Fibroblast of pulmonary artery (primary cell): ENCODE measurements around the gene ACYP1.

Source experiments
- DNase-seq: peaks from one replicate; pipeline ENCODE4 v3.0.0-alpha.2; 2010; ENCODE audit warnings: low read depth
- H3K4me3 ChIP-seq: replicated peaks from 2 replicates; pipeline ENCODE4 v1.5.1; 2011; ENCODE audit warnings: low read depth, mild to moderate bottlenecking, control low read depth, low read length, moderate library complexity
- TF ChIP-seq, protein P1 (sequence below): IDR thresholded peaks from 2 replicates; pipeline ENCODE4 v1.5.1; 2011; ENCODE audit warnings: mild to moderate bottlenecking, control low read depth, low read length, inconsistent platforms; ENCODE audit errors: missing control alignments

ACYP1 gene

GRCh38 chr14:75063491-75064204, at the start of gene ACYP1:
Gene ACYP1 (minus strand): TSS chr14:75064024. CDS start chr14:75063553, 471 bp downstream.
- TF ChIP-seq, protein P1, sequence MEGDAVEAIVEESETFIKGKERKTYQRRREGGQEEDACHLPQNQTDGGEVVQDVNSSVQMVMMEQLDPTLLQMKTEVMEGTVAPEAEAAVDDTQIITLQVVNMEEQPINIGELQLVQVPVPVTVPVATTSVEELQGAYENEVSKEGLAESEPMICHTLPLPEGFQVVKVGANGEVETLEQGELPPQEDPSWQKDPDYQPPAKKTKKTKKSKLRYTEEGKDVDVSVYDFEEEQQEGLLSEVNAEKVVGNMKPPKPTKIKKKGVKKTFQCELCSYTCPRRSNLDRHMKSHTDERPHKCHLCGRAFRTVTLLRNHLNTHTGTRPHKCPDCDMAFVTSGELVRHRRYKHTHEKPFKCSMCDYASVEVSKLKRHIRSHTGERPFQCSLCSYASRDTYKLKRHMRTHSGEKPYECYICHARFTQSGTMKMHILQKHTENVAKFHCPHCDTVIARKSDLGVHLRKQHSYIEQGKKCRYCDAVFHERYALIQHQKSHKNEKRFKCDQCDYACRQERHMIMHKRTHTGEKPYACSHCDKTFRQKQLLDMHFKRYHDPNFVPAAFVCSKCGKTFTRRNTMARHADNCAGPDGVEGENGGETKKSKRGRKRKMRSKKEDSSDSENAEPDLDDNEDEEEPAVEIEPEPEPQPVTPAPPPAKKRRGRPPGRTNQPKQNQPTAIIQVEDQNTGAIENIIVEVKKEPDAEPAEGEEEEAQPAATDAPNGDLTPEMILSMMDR: no peak

GRCh38 chr14:75109877-75110276, 46.1 kb upstream of the ACYP1 start:
- DNase-seq: no peak
- TF ChIP-seq, protein P1: no peak

More at GRCh38 chr14:75063491-75064204, at the start of gene ACYP1:
- peak; percentile 89 for DNase-seq
- H3K4me3 ChIP-seq: peak within 1 kb of the TSS; percentile 95

DNA sequence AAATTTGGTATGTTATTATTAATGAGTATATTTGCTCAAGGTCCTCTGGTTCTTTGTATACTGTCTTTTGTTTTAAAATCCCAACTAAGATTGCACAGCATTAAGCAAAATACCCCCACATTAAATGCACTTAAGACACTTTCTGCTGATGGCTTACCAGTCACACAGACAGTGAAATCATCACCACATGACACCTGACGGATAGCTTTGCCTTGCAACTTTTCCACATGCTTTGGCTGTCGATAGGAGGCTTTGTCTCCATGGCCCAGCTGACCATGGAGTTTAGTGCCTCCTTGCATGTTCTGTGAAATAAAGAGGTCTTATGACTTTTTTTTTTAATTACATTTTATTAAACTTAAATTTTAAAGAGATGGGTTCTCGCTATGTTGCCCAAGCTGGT, 43.4 kb upstream of the ACYP1 start:
- DNase-seq: no peak
- TF ChIP-seq, protein P1: no peak
- H3K4me3 ChIP-seq: no peak overlapping the region

More at GRCh38 chr14:75109877-75110276, 46.1 kb upstream of the ACYP1 start:
- no peak overlapping the region for H3K4me3 ChIP-seq

GRCh38 chr14:75101491-75101890, 37.7 kb upstream of the ACYP1 start:
- TF ChIP-seq, protein P1: no peak
- no peak overlapping the region for H3K4me3 ChIP-seq
- DNase-seq: no peak

DNA sequence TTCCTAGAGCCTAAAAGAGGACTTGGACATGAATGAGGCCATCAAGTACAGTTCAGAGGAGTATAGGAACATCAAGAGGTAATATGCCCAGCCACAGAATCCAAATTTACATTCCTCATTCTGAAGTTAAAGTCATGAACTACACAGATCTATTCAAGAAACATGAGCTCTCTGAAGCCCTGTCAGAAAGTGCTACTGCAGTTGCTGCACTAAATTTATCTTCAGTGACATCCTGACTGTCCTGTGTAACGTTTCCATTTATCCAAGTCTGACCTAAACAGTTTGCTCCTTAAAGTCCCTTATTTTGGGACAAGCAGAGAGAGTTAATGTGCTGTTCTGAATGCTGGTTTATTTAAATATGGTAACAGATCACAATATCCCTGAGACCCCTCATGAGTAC, 34.9 kb upstream of the ACYP1 start:
- TF ChIP-seq, protein P1: no peak
- H3K4me3 ChIP-seq: no peak overlapping the region
- no peak for DNase-seq

DNA sequence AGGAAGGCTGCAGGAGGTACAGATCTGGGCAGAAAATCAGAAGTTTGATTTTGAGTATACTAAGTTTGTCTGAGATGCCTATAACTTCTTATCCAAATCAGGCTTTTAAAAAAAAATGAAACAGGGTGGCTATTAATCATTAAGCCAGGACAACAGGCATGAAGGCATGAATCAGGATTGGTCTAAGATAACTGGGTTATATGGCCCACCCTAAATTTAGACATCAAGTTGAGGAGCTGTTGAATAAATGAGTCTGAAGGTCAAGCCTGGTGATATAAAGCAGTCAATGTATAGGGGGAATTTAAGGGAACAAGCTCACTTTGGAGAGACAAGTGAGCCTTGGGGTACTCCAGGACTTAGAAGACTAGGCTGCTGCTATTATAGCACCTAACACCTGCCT, 34.4 kb upstream of the ACYP1 start:
- DNase-seq: no peak
- TF ChIP-seq, protein P1: no peak
- H3K4me3 ChIP-seq: no peak overlapping the region

DNA sequence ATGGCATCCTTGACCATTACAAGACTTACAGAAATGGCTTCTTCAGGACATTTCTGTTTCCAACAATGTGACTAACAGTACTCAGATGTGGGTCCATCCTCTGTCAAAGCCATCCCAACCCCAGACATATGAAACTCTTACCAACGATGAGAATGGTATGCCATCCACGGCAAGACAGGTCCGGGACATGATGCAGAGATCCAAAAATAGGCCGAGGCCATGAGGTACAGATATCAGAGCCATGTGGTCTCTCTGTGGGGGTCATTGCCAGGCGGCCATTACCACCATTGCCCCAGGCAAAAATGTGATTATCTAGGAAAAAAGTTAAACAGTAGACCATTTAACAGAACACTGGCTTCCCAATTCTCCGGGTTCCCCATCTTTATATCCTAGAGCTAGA, 33.1 kb upstream of the ACYP1 start:
- no peak overlapping the region for H3K4me3 ChIP-seq
- TF ChIP-seq, protein P1: no peak
- DNase-seq: no peak
